ENCODE data around the gene ATXN7L1. TPM values are rescaled to one million over a fixed set of nuclear protein-coding genes. Genes with fewer than 3 reads are reported as not detected.

The ATXN7L1 gene
- total and polyA plus RNA-seq, 4 donors, result 4.2 to 22.5 (median 8.5) TPM

- no peak for TF ChIP-seq CTCF (IDR thresholded peaks at IDR 0.05; ENCODE audit: control extremely low read depth, extremely low read depth)
- Histone ChIP-seq H3K9me3 (ENCODE audit: control insufficient read depth in 4 of 4, insufficient read depth in 3 of 4, low read length in 3 of 4) (peaks cover 0 to 4% (median 4%) of the 10 kb centered on the region in 4 donors), H3K27me3 (ENCODE audit: control insufficient read depth in 3 of 3, insufficient read depth in 3 of 3, low read length in 2 of 3) (no peaks in the 10 kb centered on the region), H3K4me3 (no peak overlapping the region), H3K9ac (ENCODE audit: insufficient read depth in 1 of 2, low read length in 2 of 2) (no peak overlapping the region), H3K4me1 (ENCODE audit: control insufficient read depth in 5 of 5, insufficient read depth in 5 of 5, low read length in 5 of 5) (no peaks in the 10 kb centered on the region), H3K36me3 (ENCODE audit: control insufficient read depth in 4 of 4, insufficient read depth in 4 of 4, low read length in 4 of 4) (no peaks in the 10 kb centered on the region), H3K27ac (ENCODE audit: low read depth in 1 of 2, low read length in 1 of 2) (no peak overlapping the region)
- 82 to 90% methylated on average over 4 of the region's 4 CpGs for WGBS, 2 donors
- ATAC-seq (ENCODE audit: insufficient read depth, low FRiP score) (no peak), DNase-seq (no peak)
Observed at GRCh38 chr7:105920766-105921165, 44.4 kb upstream of the ATXN7L1 start.

GRCh38 chr7:105917659-105918058 is 41.3 kb upstream of the ATXN7L1 start:
- no peak for TF ChIP-seq CTCF (IDR thresholded peaks at IDR 0.05; ENCODE audit: control extremely low read depth, extremely low read depth)
- H3K4me1 ChIP-seq (ENCODE audit: control insufficient read depth in 5 of 5, insufficient read depth in 5 of 5, low read length in 5 of 5), result no peaks in the 10 kb centered on the region
- no peak overlapping the region for H3K9ac ChIP-seq (ENCODE audit: insufficient read depth in 1 of 2, low read length in 2 of 2)
- no peak overlapping the region for H3K4me3 ChIP-seq
- WGBS, 2 donors, result 95 to 99% methylated on average over 2 of the region's 2 CpGs
- no peaks in the 10 kb centered on the region for H3K27me3 ChIP-seq (ENCODE audit: control insufficient read depth in 3 of 3, insufficient read depth in 3 of 3, low read length in 2 of 3)
- DNase-seq (no peak), ATAC-seq (ENCODE audit: insufficient read depth, low FRiP score) (no peak)
- peaks cover 0 to 4% (median 0%) of the 10 kb centered on the region in 4 donors for H3K9me3 ChIP-seq (ENCODE audit: control insufficient read depth in 4 of 4, insufficient read depth in 3 of 4, low read length in 3 of 4)
- H3K36me3 ChIP-seq (ENCODE audit: control insufficient read depth in 4 of 4, insufficient read depth in 4 of 4, low read length in 4 of 4), result no peaks in the 10 kb centered on the region
- H3K27ac ChIP-seq (ENCODE audit: low read depth in 1 of 2, low read length in 1 of 2), result no peak overlapping the region

GRCh38 chr7:105916603-105917002 is 40.2 kb upstream of the ATXN7L1 start:
- Histone ChIP-seq H3K4me3 (no peak overlapping the region), H3K9ac (ENCODE audit: insufficient read depth in 1 of 2, low read length in 2 of 2) (no peak overlapping the region), H3K4me1 (ENCODE audit: control insufficient read depth in 5 of 5, insufficient read depth in 5 of 5, low read length in 5 of 5) (no peaks in the 10 kb centered on the region), H3K27ac (ENCODE audit: low read depth in 1 of 2, low read length in 1 of 2) (no peak overlapping the region), H3K36me3 (ENCODE audit: control insufficient read depth in 4 of 4, insufficient read depth in 4 of 4, low read length in 4 of 4) (no peaks in the 10 kb centered on the region), H3K27me3 (ENCODE audit: control insufficient read depth in 3 of 3, insufficient read depth in 3 of 3, low read length in 2 of 3) (no peaks in the 10 kb centered on the region), H3K9me3 (ENCODE audit: control insufficient read depth in 4 of 4, insufficient read depth in 3 of 4, low read length in 3 of 4) (peaks cover 0 to under 1% (median 0%) of the 10 kb centered on the region in 4 donors)
- TF ChIP-seq CTCF (IDR thresholded peaks at IDR 0.05; ENCODE audit: control extremely low read depth, extremely low read depth), result no peak
- DNase-seq (no peak), ATAC-seq (ENCODE audit: insufficient read depth, low FRiP score) (no peak)
- WGBS, 2 donors, result 95 to 96% methylated on average over 1 of the region's 1 CpG

GRCh38 chr7:105913947-105914346 is 37.5 kb upstream of the ATXN7L1 start:
- H3K9me3 ChIP-seq (ENCODE audit: control insufficient read depth in 4 of 4, insufficient read depth in 3 of 4, low read length in 3 of 4), result peaks cover 0 to 2% (median 0%) of the 10 kb centered on the region in 4 donors
- H3K36me3 ChIP-seq (ENCODE audit: control insufficient read depth in 4 of 4, insufficient read depth in 4 of 4, low read length in 4 of 4), result peaks cover 0 to 6% (median 1%) of the 10 kb centered on the region in 4 donors
- no peak overlapping the region for H3K27ac ChIP-seq (ENCODE audit: low read depth in 1 of 2, low read length in 1 of 2)
- no peak for DNase-seq
- H3K9ac ChIP-seq (ENCODE audit: insufficient read depth in 1 of 2, low read length in 2 of 2), result no peak overlapping the region
- 73 to 95% methylated on average over 3 of the region's 3 CpGs for WGBS, 2 donors
- H3K27me3 ChIP-seq (ENCODE audit: control insufficient read depth in 3 of 3, insufficient read depth in 3 of 3, low read length in 2 of 3), result no peaks in the 10 kb centered on the region
- no peak for ATAC-seq (ENCODE audit: insufficient read depth, low FRiP score)
- no peaks in the 10 kb centered on the region for H3K4me1 ChIP-seq (ENCODE audit: control insufficient read depth in 5 of 5, insufficient read depth in 5 of 5, low read length in 5 of 5)
- TF ChIP-seq CTCF (IDR thresholded peaks at IDR 0.05; ENCODE audit: control extremely low read depth, extremely low read depth), result no peak
- H3K4me3 ChIP-seq, result no peak overlapping the region

Measured in lung (tissue), 12 donors.